Muscle layer of duodenum (tissue), 2 donors: ENCODE results near the gene NABP2.
"Not testable (repeated sequence)": the region's sequence is repeated elsewhere in the genome, so short reads cannot be mapped to it uniquely, and the experiment has no call there.

ENCODE experiments used
- H3K27ac ChIP-seq: one replicate; pipeline ENCODE4 v1.7.0; 2013; ENCODE audit warnings: mild to moderate bottlenecking, low read length
- H3K27me3 ChIP-seq: one replicate; pipeline ENCODE4 v1.7.0; 2013; ENCODE audit warnings: low read depth, mild to moderate bottlenecking, control low read depth, low read length
- H3K36me3 ChIP-seq, 2 donors: one replicate each; pipeline ENCODE4 v1.7.0; 2013; ENCODE audit warnings: low read length in 2 of 2, control low read depth in 1 of 2, mild to moderate bottlenecking in 1 of 2; ENCODE audit not compliant: insufficient read depth in 2 of 2, control insufficient read depth in 1 of 2
- H3K4me1 ChIP-seq, 2 donors: one replicate each; pipeline ENCODE4 v1.7.0; 2013; ENCODE audit warnings: low read length in 2 of 2, mild to moderate bottlenecking in 2 of 2, control low read depth in 1 of 2, moderate library complexity in 1 of 2; ENCODE audit not compliant: insufficient read depth in 2 of 2, control insufficient read depth in 1 of 2
- H3K4me3 ChIP-seq, 2 donors: one replicate each; pipeline ENCODE4 v1.7.0; 2013; ENCODE audit warnings: low read length in 2 of 2, low read depth in 1 of 2, mild to moderate bottlenecking in 1 of 2
- H3K9me3 ChIP-seq, 2 donors: one replicate each; pipeline ENCODE4 v1.7.0; 2013; ENCODE audit warnings: low read length in 2 of 2, control low read depth in 1 of 2, mild to moderate bottlenecking in 1 of 2; ENCODE audit not compliant: control insufficient read depth in 1 of 2
- donor health status: healthy.

The NABP2 gene

DNA sequence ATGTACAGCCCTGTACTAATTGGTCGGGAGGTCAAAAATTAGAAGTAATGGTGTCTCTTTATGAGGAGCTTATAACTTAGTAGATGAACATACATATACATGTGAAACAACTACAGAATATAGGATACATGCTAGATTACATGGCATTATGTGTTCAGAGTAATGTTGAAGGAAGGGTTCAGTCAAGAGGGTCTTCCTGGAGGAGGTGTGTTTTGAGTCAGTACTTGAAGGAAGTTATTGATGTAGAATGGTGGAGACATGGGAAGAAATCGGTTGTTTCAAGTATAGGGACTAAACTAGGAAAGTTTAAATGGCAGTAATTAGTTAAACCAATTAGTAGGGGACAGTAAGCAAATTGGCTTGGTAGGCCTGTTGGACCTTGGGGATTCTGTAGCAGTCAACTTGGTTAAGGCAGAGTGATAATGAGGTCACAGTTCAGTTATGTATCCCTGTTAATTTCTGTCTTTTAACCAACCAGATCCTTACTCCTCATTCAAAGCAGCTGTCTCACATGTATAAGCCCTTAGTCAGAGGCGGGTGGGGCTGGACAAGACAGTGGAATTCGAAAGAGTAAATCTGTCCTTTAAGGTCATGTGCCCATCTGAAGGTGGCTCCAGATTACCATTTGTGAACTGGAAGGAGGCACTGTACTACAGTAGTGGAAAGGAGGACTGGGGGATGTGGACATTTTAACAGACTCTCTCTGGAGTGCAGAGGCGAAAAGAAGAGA, 37.5 kb downstream of the NABP2 start:
- peaks cover 7 to 20% of the 10 kb centered on the region in 2 donors for H3K4me1 ChIP-seq
- no peaks in the 10 kb centered on the region for H3K27me3 ChIP-seq
- no peak overlapping the region for H3K27ac ChIP-seq
- H3K4me3 ChIP-seq: no peak overlapping the region
- no peaks in the 10 kb centered on the region for H3K9me3 ChIP-seq
- no peaks in the 10 kb centered on the region for H3K36me3 ChIP-seq

DNA sequence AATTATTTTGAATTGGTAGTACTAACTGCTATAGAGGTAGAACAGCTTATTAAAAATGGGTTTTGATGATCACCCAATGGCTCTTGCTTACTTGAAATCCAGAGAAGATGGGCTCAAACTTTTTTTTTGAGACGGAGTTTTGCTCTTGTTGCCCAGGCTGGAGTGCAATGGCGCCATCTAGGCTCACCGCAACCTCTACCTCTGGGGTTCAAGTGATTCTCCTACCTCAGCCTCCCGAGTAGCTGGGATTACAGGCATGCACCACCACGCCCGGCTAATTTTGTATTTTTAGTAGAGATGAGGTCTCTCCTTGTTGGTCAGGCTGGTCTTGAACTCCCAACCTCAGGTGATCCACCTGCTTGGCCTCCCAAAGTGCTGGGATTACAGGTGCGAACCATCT, 38.8 kb downstream of the NABP2 start:
- not testable (repeated sequence) for H3K9me3 ChIP-seq, H3K27me3 ChIP-seq, H3K27ac ChIP-seq, H3K36me3 ChIP-seq, H3K4me3 ChIP-seq
- H3K4me1 ChIP-seq: peaks cover 0 to 14% of the 10 kb centered on the region in 2 donors

DNA sequence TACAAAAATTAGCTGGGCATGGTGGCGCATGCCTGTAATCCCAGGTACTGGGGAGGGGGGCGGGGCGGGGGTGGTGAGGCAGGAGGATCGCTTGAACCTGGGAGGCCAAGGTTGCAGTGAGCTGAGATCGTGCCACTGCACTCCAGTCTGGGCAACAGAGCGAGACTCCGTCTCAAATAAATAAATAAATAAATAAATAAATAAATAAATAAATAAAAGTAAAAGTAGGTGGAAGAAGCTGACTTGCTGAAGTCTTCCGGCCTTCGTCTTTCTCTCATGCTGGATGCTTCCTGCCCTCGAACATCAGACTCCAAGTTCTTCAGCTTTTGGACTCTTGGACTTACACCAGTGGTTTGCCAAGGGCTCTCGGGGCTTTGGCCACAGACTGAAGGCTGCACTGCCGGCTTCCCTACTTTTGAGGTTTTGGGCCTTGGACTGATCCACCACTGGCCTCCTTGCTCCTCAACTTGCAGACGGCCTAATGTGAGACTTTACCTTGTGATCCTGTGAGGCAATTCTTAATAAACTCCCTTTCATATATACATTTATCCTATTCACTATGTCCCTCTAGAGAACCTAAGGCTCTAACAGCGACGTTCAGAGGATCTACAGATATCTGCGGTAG, 42.0 kb downstream of the NABP2 start:
- not testable (repeated sequence) for H3K9me3 ChIP-seq, H3K27me3 ChIP-seq
- H3K27ac ChIP-seq: peak overlapping the region; percentile 79
- H3K4me3 ChIP-seq: peak overlapping the region; percentile 80 to 82
- peaks cover 5 to 15% of the 10 kb centered on the region in 2 donors for H3K36me3 ChIP-seq
- H3K4me1 ChIP-seq: peaks cover 1 to 18% of the 10 kb centered on the region in 2 donors

DNA sequence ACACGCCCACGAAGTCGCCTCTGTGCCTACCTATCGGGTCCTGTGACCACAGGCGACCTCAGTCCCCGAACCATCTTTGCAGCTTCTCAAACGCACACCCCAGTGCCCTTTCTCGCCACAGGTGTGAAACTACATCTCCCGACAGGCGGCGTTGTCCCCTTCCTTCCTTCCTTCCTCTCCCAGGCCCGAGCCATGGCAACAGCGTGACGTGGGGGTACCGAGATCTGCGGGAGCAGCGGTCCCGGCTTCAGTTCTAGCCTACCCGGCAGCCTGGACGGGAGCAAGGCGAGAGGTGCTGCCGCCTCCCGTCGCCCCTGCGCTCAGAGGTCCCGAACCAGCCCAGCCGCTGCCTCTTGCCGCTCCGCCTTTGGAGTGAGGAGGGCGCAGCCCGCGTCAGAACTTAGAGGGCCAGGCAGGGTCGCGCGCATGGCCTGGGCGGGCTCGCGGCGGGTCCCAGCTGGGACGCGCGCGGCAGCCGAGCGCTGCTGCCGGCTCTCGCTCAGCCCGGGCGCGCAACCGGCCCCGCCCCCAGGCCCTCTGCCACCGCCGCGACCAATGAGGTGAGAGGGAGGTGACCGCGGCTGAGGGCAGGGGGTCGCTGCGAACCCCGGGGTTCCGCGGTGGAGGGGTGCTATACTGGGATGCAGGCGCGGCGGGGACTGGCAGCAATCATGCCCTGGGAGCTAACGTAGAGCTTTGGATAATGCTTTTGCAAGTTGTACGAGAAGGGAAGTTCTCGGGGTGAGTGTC, 42.7 kb downstream of the NABP2 start, which contains the start of gene COQ10A:
Gene COQ10A (plus strand): TSS at position 250 of the 750 bp plus-strand sequence. CDS start 177 bp downstream, at position 427.
- Histone ChIP-seq H3K27ac (peak within 1 kb of the TSS; percentile 79), H3K4me1 (peaks cover 5 to 21% of the 10 kb centered on the region in 2 donors), H3K27me3 (no peaks in the 10 kb centered on the region), H3K9me3 (no peaks in the 10 kb centered on the region), H3K4me3 (peak within 1 kb of the TSS; percentile 80 to 82), H3K36me3 (peaks cover 10 to 15% of the 10 kb centered on the region in 2 donors)

DNA sequence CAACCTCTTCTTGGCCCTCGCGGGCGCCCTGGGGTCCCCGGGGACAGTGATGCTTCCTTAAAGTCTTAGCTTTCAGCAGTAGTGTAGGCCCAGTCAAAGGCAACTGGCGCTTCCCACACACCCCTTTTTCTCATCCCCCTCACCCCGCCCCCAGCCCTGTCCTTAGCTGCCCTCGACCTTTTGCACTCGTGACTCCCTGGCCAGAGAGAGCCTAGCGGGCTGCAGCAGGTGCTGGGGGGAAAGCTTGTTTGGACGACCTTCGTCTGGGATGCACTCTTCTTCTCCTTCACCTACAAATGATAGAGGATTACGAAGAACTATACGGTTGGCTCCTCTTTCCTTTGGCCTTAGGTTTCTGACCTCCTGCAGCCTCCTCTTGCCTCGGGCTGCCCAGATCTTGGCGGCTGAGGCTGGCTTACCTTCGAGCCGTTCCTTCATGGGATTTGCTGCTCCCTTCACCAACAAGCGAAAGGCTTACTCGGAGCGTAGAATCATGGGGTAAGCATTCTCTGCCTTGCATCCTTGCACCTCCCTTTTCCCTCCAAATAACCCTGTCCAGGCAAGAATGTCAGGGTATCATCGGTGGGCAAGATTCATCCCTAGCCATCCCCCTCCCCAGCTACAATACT, 43.4 kb downstream of the NABP2 start:
- Histone ChIP-seq H3K4me3 (peak overlapping the region; percentile 80 to 82), H3K36me3 (peaks cover 12 to 15% of the 10 kb centered on the region in 2 donors), H3K4me1 (peaks cover 5 to 21% of the 10 kb centered on the region in 2 donors), H3K9me3 (no peaks in the 10 kb centered on the region), H3K27ac (no peak overlapping the region), H3K27me3 (no peaks in the 10 kb centered on the region)

DNA sequence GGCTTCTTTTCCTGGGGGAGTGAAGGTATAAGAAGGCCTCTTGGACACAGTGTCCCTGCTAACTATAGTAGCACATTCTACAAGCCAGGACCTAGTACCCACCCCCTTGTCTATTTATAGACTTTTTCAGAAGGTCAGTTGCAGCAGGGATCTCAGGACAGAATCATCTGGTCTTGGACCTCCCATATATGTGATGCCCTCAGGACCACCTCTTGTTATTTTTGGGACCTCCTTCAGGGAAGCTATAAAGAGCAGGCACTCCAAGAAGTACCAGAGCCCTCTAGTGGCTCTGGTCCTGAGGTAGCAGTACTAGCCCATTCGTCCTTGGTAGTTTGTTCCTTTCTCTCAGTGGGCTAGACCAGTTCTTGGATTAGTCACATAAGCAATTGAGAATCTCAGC, 46.9 kb downstream of the NABP2 start:
- Histone ChIP-seq H3K9me3 (no peaks in the 10 kb centered on the region), H3K36me3 (peaks cover 40 to 41% of the 10 kb centered on the region in 2 donors), H3K27ac (no peak overlapping the region), H3K4me1 (peaks cover 5 to 21% of the 10 kb centered on the region in 2 donors), H3K4me3 (no peak overlapping the region), H3K27me3 (no peaks in the 10 kb centered on the region)

DNA sequence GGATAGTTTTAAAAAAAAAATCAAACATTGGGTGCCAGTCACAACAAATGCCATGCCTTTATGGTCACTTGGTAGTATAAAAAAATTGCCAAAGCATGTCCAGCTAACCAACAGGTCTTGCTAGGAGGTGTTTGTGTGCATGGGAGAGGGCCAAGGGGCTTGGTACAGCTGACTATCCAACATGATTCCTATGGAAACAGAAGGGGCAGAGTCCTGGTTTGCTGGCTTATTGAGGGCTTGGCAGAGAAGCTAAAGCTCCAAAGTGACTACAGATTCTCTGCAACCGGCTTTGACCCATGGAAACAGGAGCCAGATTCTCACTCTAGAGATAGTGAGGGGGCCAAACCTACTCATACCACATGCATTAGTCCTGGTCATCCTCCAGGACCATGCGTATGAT, 48.3 kb downstream of the NABP2 start:
- not testable (repeated sequence) for H3K27me3 ChIP-seq, H3K4me3 ChIP-seq, H3K9me3 ChIP-seq, H3K27ac ChIP-seq
- Histone ChIP-seq H3K4me1 (peaks cover 5 to 15% of the 10 kb centered on the region in 2 donors), H3K36me3 (peaks cover 42 to 44% of the 10 kb centered on the region in 2 donors)

DNA sequence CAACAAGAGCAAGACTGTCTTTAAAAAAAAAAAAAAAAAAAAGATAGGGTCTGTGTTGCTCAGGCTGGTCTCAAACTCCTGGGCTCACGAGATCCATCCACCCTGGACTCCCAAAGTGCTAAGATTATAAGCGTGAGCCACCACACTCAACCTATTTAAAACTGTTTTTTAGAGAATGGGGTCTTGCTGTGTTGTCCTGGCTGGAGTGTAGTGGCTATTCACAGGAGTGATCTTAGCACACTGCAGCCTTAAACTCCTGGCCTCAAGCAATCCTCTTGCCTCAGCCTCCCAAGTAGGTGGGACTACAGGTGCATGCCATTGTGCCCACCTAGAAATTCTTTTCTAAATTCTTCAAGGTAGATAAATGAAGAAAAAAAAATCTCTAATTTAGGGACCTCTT, 50.2 kb downstream of the NABP2 start:
- Histone ChIP-seq H3K36me3 (peaks cover 41 to 56% of the 10 kb centered on the region in 2 donors), H3K27ac (no peak overlapping the region), H3K4me1 (peaks cover 5 to 10% of the 10 kb centered on the region in 2 donors), H3K27me3 (no peaks in the 10 kb centered on the region), H3K4me3 (no peak overlapping the region), H3K9me3 (no peaks in the 10 kb centered on the region)

DNA sequence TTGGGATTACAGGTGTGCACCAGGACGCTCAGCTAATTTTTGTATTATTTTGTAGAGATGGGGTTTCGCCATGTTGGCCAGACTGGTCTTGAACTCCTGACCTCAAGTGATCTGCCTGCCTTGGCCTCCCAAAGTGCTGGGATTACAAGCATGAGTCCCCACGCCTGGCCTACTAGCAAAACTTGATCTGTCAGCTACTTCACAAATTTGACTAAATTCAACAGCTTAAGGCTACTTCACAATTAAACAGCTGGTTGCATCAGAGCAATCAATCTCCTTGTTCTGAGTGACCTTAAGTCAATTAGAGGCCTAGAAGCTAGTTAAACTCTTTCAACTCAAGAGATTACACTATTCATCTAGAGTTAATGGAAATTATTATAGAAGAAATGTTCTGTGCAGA, 54.8 kb downstream of the NABP2 start:
- Histone ChIP-seq H3K27me3 (no peaks in the 10 kb centered on the region), H3K36me3 (peaks cover 50 to 67% of the 10 kb centered on the region in 2 donors), H3K9me3 (no peaks in the 10 kb centered on the region), H3K27ac (no peak overlapping the region), H3K4me1 (peaks cover 0 to 6% of the 10 kb centered on the region in 2 donors), H3K4me3 (no peak overlapping the region)
